ENCODE results near the gene CROCC2.

GRCh38 chr2:240906141-240906910 lies at the start of gene CROCC2:
- TF ChIP-seq POLR2A (IDR thresholded peaks at IDR 0.05) (no peak), CTCF (IDR thresholded peaks at IDR 0.05) (no peak)

All from heart left ventricle (tissue), 13 donors.